Measurements from ENCODE around the gene FTSJ1.
A peak's percentile ranks its signal among the peaks of the same experiment; 100 is the strongest.
"Not testable (repeated sequence)": the region's sequence is repeated elsewhere in the genome, so short reads cannot be mapped to it uniquely, and the experiment has no call there.

The FTSJ1 gene

GRCh38 chrX:48475774-48476577 is at the start of gene FTSJ1:
Gene FTSJ1 (plus strand): TSS chrX:48476199. CDS start chrX:48478048, 1,849 bp downstream.
- DNase-seq (ENCODE audit: low read depth in 2 of 2), result peak; percentile 74 to 78

GRCh38 chrX:48427027-48427716 is 48.8 kb upstream of the FTSJ1 start:
- not testable (repeated sequence) for DNase-seq (ENCODE audit: low read depth in 2 of 2)

GRCh38 chrX:48429606-48430005 is 46.4 kb upstream of the FTSJ1 start:
- DNase-seq (ENCODE audit: low read depth in 2 of 2), result not testable (repeated sequence)

GRCh38 chrX:48430166-48430565 is 45.8 kb upstream of the FTSJ1 start:
- not testable (repeated sequence) for DNase-seq (ENCODE audit: low read depth in 2 of 2)

- not testable (repeated sequence) for DNase-seq (ENCODE audit: low read depth in 2 of 2)
Measured at GRCh38 chrX:48433713-48434112, 42.3 kb upstream of the FTSJ1 start.

- not testable (repeated sequence) for DNase-seq (ENCODE audit: low read depth in 2 of 2)
Measured at GRCh38 chrX:48447201-48447600, 28.8 kb upstream of the FTSJ1 start.

GRCh38 chrX:48450076-48450475 is 25.9 kb upstream of the FTSJ1 start:
- DNase-seq (ENCODE audit: low read depth in 2 of 2), result no peak

- DNase-seq (ENCODE audit: low read depth in 2 of 2), result no peak
Measured at GRCh38 chrX:48451708-48452107, 24.3 kb upstream of the FTSJ1 start.

GRCh38 chrX:48456628-48457331 is 19.2 kb upstream of the FTSJ1 start:
- no peak for DNase-seq (ENCODE audit: low read depth in 2 of 2)

- no peak for DNase-seq (ENCODE audit: low read depth in 2 of 2)
Measured at GRCh38 chrX:48458711-48459110, 17.3 kb upstream of the FTSJ1 start.

GRCh38 chrX:48459483-48459882 is 16.5 kb upstream of the FTSJ1 start:
- DNase-seq (ENCODE audit: low read depth in 2 of 2), result no peak

- no peak for DNase-seq (ENCODE audit: low read depth in 2 of 2)
Measured at GRCh38 chrX:48460031-48460430, 16.0 kb upstream of the FTSJ1 start.

GRCh38 chrX:48460606-48461005 is 15.4 kb upstream of the FTSJ1 start:
- DNase-seq (ENCODE audit: low read depth in 2 of 2), result no peak

- DNase-seq (ENCODE audit: low read depth in 2 of 2), result no peak
Measured at GRCh38 chrX:48461830-48462229, 14.2 kb upstream of the FTSJ1 start.

GRCh38 chrX:48465336-48465933 is 10.6 kb upstream of the FTSJ1 start:
- DNase-seq (ENCODE audit: low read depth in 2 of 2), result no peak

GRCh38 chrX:48466696-48467095 is 9.3 kb upstream of the FTSJ1 start:
- DNase-seq (ENCODE audit: low read depth in 2 of 2), result no peak

- no peak for DNase-seq (ENCODE audit: low read depth in 2 of 2)
Measured at GRCh38 chrX:48467281-48467761, 8.7 kb upstream of the FTSJ1 start.

- peak; percentile 27 to 34 for DNase-seq (ENCODE audit: low read depth in 2 of 2)
Measured at GRCh38 chrX:48468247-48468671, 7.7 kb upstream of the FTSJ1 start.

GRCh38 chrX:48468693-48469691 is 7.0 kb upstream of the FTSJ1 start:
- DNase-seq (ENCODE audit: low read depth in 2 of 2), result peak; percentile 10 to 33

- no peak for DNase-seq (ENCODE audit: low read depth in 2 of 2)
Measured at GRCh38 chrX:48470110-48470832, 5.7 kb upstream of the FTSJ1 start, which contains the start of gene SLC38A5. Gene SLC38A5 (minus strand): TSS chrX:48470260. CDS start chrX:48467924, 2,336 bp downstream.
